ENCODE results near the gene ADAMTSL5.

GRCh38 chr19:1528596-1529429 lies 16.0 kb upstream of the ADAMTSL5 start:
- TF ChIP-seq NFYB (IDR thresholded peaks at IDR 0.05; ENCODE audit: extremely low read depth, insufficient read length), result no peak
- TF ChIP-seq TCF7 (IDR thresholded peaks at IDR 0.05; ENCODE audit: borderline replicate concordance), result no peak
- no peak for TF ChIP-seq POLR2A (conservative IDR thresholded peaks at IDR 0.05)
- TF ChIP-seq TCF7L2 (IDR thresholded peaks at IDR 0.05; ENCODE audit: low read depth, low read length), result no peak
- no peak for TF ChIP-seq ZNF512 (tag; IDR thresholded peaks at IDR 0.05)
- TF ChIP-seq BRCA1 (IDR thresholded peaks at IDR 0.05), result no peak
- no peak for TF ChIP-seq BRCA1 (CRISPR knock-in tag; IDR thresholded peaks at IDR 0.05)
- TF ChIP-seq SAFB2 (IDR thresholded peaks at IDR 0.05; ENCODE audit: borderline replicate concordance, low read depth, low read length, severe bottlenecking), result no peak
- no peak for TF ChIP-seq RAD21 (CRISPR knock-in tag; conservative IDR thresholded peaks at IDR 0.05 in 1 of 2, IDR thresholded peaks at IDR 0.05 in 1 of 2)
- TF ChIP-seq MXI1 (IDR thresholded peaks at IDR 0.05; ENCODE audit: low read depth, low read length), result no peak
- no peak for TF ChIP-seq RFX1 (IDR thresholded peaks at IDR 0.05)
